LNCaP clone FGC (cell line): ENCODE measurements around the gene AKT1S1.

Experiments used
- DNase-seq: peaks from one replicate; pipeline ENCODE4 v3.0.0-alpha.2; 2011; ENCODE audit warnings: low read depth
- H3K4me3 ChIP-seq: 2 replicates; pipeline ENCODE4 v1.5.1; 2011; ENCODE audit warnings: mild to moderate bottlenecking, low read depth, low read length, control low read depth
- TF ChIP-seq, protein P1 (sequence below): IDR thresholded peaks from 2 replicates; pipeline ENCODE4 v1.5.1; 2012; ENCODE audit warnings: mild to moderate bottlenecking; ENCODE audit not compliant: control insufficient read depth, insufficient read depth; ENCODE audit errors: extremely low read depth

Gene AKT1S1

DNA sequence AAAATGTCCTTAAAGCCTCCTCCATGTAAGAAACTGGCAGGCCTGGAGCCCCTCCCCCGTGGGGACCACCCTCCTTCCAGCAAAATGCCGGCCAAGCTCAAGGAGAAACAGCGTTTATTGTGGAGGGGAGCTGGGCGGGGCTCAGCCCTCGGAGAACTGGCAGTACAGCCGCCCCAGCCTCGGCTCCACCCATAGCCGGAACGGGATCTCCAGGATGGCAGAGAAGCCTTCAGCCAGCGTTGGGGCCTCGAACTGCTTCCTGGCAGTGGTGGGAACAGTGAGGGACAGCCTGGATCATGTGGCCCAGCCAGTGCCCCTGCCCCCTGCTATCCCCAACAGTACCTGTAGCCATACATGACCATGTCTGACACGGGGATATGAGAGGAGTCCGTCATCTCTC lies 16.0 kb downstream of the AKT1S1 start:
- DNase-seq: peak; percentile 27
- peak overlapping the region; percentile 42 for H3K4me3 ChIP-seq
- TF ChIP-seq, protein P1, sequence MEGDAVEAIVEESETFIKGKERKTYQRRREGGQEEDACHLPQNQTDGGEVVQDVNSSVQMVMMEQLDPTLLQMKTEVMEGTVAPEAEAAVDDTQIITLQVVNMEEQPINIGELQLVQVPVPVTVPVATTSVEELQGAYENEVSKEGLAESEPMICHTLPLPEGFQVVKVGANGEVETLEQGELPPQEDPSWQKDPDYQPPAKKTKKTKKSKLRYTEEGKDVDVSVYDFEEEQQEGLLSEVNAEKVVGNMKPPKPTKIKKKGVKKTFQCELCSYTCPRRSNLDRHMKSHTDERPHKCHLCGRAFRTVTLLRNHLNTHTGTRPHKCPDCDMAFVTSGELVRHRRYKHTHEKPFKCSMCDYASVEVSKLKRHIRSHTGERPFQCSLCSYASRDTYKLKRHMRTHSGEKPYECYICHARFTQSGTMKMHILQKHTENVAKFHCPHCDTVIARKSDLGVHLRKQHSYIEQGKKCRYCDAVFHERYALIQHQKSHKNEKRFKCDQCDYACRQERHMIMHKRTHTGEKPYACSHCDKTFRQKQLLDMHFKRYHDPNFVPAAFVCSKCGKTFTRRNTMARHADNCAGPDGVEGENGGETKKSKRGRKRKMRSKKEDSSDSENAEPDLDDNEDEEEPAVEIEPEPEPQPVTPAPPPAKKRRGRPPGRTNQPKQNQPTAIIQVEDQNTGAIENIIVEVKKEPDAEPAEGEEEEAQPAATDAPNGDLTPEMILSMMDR: no peak

DNA sequence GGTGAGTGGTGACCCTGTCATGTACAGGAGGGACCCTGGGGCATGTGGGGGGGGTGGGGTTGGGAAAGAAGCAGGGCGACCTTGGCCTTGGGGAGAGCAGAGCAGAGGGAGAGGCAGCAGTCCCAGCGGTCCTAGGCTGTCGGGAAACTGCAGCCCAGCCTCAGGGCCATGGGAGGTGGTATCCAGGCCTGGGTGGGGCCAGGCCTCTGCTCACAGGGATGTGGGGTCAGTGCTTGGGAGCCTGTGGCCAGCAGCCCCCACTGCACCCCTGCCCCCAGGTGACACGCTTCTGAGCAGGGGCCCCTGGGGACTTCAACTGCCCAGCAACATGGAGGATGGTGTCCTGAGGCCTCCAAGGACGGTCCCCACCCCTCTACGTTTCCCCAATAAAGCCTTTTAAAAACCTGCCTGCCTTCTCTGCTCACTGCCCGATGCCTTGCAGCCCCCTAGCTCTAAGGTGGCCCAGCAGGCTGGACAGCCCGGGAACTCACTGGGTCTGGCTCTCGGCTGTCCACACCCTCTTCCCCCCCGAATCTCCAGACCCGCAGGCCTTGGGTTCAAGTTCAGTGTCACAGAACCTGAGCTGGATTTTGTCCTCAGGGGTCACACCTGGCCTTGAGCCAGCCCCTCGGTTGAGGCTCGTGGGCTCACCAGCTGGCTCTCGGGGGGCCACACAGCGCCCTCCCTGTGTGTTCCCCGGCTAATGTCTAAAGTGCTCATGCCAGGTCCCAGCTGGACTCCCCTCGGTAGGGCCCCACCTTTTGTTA lies 16.6 kb downstream of the AKT1S1 start:
- TF ChIP-seq, protein P1: no peak
- H3K4me3 ChIP-seq: peak overlapping the region; percentile 42
- no peak for DNase-seq

DNA sequence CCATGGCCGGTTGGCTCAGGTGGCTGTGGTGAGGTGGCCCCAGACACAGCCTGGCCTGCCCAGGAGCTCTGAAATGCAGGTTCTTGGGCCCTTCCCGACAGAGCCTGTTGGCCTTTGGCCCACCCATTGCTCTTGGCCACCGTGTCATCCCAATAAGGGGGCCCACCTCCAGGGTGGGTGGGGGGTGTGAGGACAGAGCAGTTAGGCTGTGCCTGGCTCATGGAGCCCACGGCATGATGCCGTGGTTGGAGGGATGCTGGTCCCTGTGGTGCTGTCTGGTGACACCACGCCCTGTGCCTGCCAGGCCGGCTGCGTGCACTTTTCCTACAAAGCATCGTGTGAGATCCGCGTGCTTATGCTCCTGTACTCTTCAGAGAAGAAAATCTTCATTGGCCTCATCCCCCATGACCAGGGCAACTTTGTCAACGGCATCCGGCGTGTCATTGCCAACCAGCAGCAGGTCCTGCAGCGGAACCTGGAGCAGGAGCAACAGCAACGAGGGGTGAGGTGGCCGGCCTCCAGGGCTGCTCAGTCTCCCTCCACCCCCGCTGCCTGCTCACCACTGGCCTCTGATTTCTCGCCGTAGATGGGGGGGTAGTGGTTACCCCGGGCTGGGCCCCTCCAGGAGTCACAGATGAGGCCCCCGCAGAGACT lies 17.3 kb downstream of the AKT1S1 start:
- DNase-seq: no peak

DNA sequence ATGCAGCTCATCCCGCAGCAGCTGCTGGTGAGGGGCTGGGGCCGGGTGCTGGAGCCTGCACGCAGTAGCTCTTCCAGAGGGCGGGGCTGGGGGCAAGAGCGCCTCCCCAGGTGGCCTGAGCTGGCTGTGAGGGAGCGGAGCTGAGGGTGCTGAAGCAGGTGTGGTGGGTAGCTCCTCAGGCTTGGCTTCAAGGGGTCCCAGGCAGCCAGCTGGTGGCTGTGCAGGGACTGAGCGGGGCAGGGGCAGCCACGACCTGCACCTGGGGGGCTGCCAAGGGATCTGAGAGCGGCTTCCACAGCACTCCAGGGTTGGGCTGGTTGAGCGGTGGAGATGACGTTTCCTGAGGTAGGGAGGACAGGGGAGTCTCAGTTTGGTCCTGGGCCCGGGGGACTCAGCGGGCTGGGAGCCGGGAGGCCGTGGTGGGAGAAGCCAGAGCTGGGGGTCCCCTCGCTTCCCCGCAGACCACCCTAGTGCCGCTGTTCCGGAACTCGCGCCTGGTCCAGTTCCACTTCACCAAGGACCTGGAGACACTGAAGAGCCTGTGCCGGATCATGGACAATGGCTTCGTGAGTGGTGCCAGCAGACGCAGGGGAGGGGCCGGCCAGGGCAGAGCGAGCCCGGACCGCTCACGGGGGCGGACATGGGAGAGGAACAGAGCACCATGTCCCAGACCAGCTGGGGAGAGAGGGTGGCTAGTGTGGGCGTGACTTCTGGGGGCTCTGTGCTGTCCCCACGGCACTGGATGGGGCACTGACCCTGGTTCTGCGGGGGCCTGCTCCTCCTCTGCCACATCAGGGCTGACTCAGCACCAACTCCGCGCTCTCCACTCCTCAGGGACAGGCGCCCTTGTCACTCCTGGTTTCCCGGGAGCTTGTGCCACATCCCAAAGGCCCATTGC lies 18.8 kb downstream of the AKT1S1 start:
- DNase-seq: no peak
- TF ChIP-seq, protein P1: no peak

More for the DNA sequence above, 17.3 kb downstream of the AKT1S1 start:
- H3K4me3 ChIP-seq: no peak overlapping the region
- TF ChIP-seq, protein P1: no peak

DNA sequence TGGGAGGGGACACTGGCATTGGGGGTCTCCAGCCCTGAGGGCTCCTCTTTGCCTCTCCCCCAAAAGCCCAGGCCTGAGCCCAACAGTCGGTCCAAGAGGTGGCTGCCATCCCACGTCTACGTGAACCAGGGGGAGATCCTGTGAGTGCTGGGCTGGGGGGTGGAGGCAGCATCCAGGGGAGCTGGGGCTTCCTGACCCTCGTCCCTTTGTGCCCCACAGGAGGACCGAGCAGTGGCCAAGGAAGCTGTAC lies 19.4 kb downstream of the AKT1S1 start:
- no peak for DNase-seq
- H3K4me3 ChIP-seq: no peak overlapping the region
- TF ChIP-seq, protein P1: no peak

More for the DNA sequence above, 18.8 kb downstream of the AKT1S1 start:
- H3K4me3 ChIP-seq: no peak overlapping the region

DNA sequence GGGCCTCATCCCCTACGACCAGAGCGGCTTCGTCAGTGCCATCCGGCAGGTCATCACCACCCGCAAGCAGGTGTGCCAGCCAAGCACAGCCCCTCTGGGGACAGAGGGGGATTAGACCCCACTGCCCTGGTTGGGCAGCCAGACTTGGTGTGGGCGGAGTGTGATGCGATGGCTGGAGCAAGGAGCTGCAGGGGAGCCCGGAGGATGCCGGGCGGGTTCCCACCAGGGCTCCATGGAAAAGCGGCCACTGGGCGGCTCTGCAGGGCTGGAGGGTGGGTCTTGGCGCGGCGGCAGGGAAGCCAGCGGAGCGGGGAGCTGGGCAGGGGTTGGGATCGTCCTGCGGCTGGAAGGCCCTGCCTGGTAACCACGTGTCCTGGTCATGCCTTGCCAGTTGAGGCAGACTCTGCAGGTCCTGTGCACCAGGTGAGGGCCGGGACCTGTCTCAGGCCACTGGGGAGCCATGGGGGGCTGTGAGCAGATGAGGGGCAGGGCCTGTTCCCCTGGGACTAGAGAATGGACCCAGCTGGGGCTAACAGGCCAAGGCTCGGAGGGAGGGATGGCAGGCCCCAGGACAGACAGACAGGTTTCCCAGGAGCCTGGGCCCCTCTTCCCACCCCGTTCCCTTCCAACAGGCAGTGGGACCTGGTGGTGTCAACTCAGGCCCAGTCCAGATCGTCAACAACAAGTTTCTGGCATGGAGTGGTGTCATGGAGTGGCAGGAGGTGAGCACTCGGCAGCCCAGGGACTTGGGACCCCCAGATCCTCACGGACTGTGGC lies 19.9 kb downstream of the AKT1S1 start:
- TF ChIP-seq, protein P1: no peak
- no peak overlapping the region for H3K4me3 ChIP-seq
- no peak for DNase-seq
